ENCODE results near the gene MIF4GD. TPM values are rescaled to one million over a fixed set of nuclear protein-coding genes. Genes with fewer than 3 reads are reported as not detected.

The MIF4GD gene
- total and polyA plus RNA-seq, 9 of the 15 experiments (the other 6 are each of a cell fraction or from before 2014, with no cell fraction given) = 11.8 to 63.8 (median 28.1) TPM

- TF ChIP-seq TFAP4 (CRISPR knock-in tag; IDR thresholded peaks at IDR 0.05; ENCODE audit: borderline replicate concordance) = 0 out of 2 replicates have a peak, but pooled peaks have one; percentile 29
- TF ChIP-seq POLR2G (IDR thresholded peaks at IDR 0.05; ENCODE audit: low read depth, low read length) = peak; percentile 68
- TF ChIP-seq POLR2A (conservative IDR thresholded peaks at IDR 0.05) = no peak
- TF ChIP-seq ZNF740 (CRISPR knock-in tag; IDR thresholded peaks at IDR 0.05) = peak; percentile 34; the same call in 1 of the 2 replicates
- TF ChIP-seq ZNF740 (tag; IDR thresholded peaks at IDR 0.05) = no peak
Measured at GRCh38 chr17:75315541-75316243, 44.7 kb upstream of the MIF4GD start (continued).

- ChIA-PET POLR2A (interaction anchor here (0.6 to 1.2 kb wide), 3 partner anchors 12 to 205 kb away, joined by 3 to 4 read pairs (median 3); no protein-coding TSS in a partner anchor), CTCF (ENCODE audit: low intra/inter-chr PET ratio) (interaction anchor here (0.6 kb wide), 1 partner anchor 43 kb away, joined by 3 read pairs; the partner anchor contains the start of gene MIF4GD)
- Histone ChIP-seq H3K4me2 (ENCODE audit: insufficient read depth, low read length) (no peak overlapping the region), H3K9me3 (replicated peaks; ENCODE audit: control insufficient read depth, insufficient read depth, low read depth, low read length) (no peaks in the 10 kb centered on the region), H4K20me1 (replicated peaks; ENCODE audit: control insufficient read depth, insufficient read depth, low read length) (no peaks in the 10 kb centered on the region), H3K9me1 (ENCODE audit: control insufficient read depth, insufficient read depth, low read length) (no peaks in the 10 kb centered on the region), H3K9ac (ENCODE audit: insufficient read depth in 1 of 2, low read depth in 2 of 2, low read length in 2 of 2) (no peak overlapping the region), H3K79me2 (ENCODE audit: control insufficient read depth, insufficient read depth, low read length) (no peaks in the 10 kb centered on the region), H3K4me3 (no peak overlapping the region), H2AFZ (ENCODE audit: low read depth, low read length) (no peak overlapping the region), H3K36me3 (ENCODE audit: control insufficient read depth, insufficient read depth, low read length) (peaks cover 20% of the 10 kb centered on the region; the same call in 2 of the 3 replicates), H3K4me1 (replicated peaks in 1 of 2; ENCODE audit: control insufficient read depth in 2 of 2, insufficient read depth in 2 of 2, low read length in 2 of 2) (peaks cover 0 to 19% of the 10 kb centered on the region in 2 experiments; a peak in 4 of 5 replicates), H3K27ac (ENCODE audit: extremely low read depth, low read depth, low read length) (no peak overlapping the region), H3K27me3 (ENCODE audit: control insufficient read depth in 2 of 2, insufficient read depth in 2 of 2, low read length in 2 of 2) (no peaks in the 10 kb centered on the region)
- no peak for ATAC-seq
- no TSS peak for BruUV-seq (replicated peaks)
- FAIRE-seq = no peak
- intact Hi-C loops (cut with micrococcal nuclease) (no loop called here), in situ Hi-C loops (cut with MboI) (loop anchor here (5.0 kb wide), 1 partner anchor 98 kb away; no protein-coding TSS in a partner anchor)
- no peak for DNase-seq (ENCODE audit: extremely low read depth in 1 of 4, low spot score in 3 of 4)
- 69% methylated on average over 12 of the region's 14 CpGs for WGBS (ENCODE audit: insufficient coverage, low coverage, missing lambda C conversion rate)
- TF ChIP-seq SETDB1 (IDR thresholded peaks at IDR 0.05; ENCODE audit: low read length) (no peak), HDAC1 (IDR thresholded peaks at IDR 0.05) (no peak), RBM25 (IDR thresholded peaks at IDR 0.05; ENCODE audit: low read depth, low read length, severe bottlenecking) (no peak), SOX6 (IDR thresholded peaks at IDR 0.05) (no peak), ZBED1 (IDR thresholded peaks at IDR 0.05) (no peak), SNIP1 (IDR thresholded peaks at IDR 0.05; ENCODE audit: low read depth) (no peak), NKRF (IDR thresholded peaks at IDR 0.05; ENCODE audit: borderline replicate concordance) (no peak), GTF2B (IDR thresholded peaks at IDR 0.05; ENCODE audit: extremely low read depth, insufficient read length) (no peak), ADNP (tag; IDR thresholded peaks at IDR 0.05) (no peak), TFAM (CRISPR knock-in tag; conservative IDR thresholded peaks at IDR 0.05) (no peak), IFI16 (CRISPR knock-in tag; IDR thresholded peaks at IDR 0.05) (no peak)
Measured at GRCh38 chr17:75313941-75314551, 43.0 kb upstream of the MIF4GD start.

Data from K562 (cell line).